Tibial artery (tissue), 4 donors: ENCODE measurements around the gene PTPRN2.

Experiments
- DNase-seq, 2 donors: peaks; one replicate each; pipeline ENCODE4 v3.0.0-alpha.2; 2019
- H3K27ac ChIP-seq, 2 donors: fragments of 200-600 bp; sonication (generic) in 1 of 2; 1 replicate in 1 of 2; 2 replicates in 1 of 2; pipeline ENCODE4 v1.5.1; 2018 to 2019; ENCODE audit warnings: mild to moderate bottlenecking in 1 of 2
- H3K27me3 ChIP-seq, 2 donors: fragments of 200-600 bp; sonication (generic) in 1 of 2; one replicate each; pipeline versions ENCODE4 v1.5.1 to v1.6.0; 2016 to 2019
- H3K36me3 ChIP-seq, 3 donors: fragments of 200-600 bp; sonication (generic) in 2 of 3; one replicate each; pipeline ENCODE4 v1.5.1; 2016 to 2019; ENCODE audit warnings: mild to moderate bottlenecking in 2 of 3
- H3K4me1 ChIP-seq, 4 donors: fragments of 200-600 bp; sonication (generic) in 2 of 4; 1 replicate in 3 of 4; 2 replicates in 1 of 4; pipeline ENCODE4 v1.5.1; 2016 to 2019
- H3K4me3 ChIP-seq, 2 donors: fragments of 200-600 bp; sonication (generic) in 1 of 2; 1 replicate in 1 of 2; 2 replicates in 1 of 2; pipeline ENCODE4 v1.5.1; 2018 to 2019; ENCODE audit warnings: mild to moderate bottlenecking in 2 of 2
- H3K9me3 ChIP-seq, 3 donors: fragments of 200-600 bp; sonication (generic) in 1 of 3; one replicate each; pipeline ENCODE4 v1.5.1; 2016 to 2019
- CTCF ChIP-seq, 2 experiments: fragments of 200-600 bp in 1 of 2; fragments of 450-650 bp in 1 of 2; IDR thresholded peaks; one replicate each; pipeline ENCODE4 v1.5.1; 2017 to 2019; ENCODE audit warnings: antibody characterized with exemption in 2 of 2, mild to moderate bottlenecking in 1 of 2, moderate library complexity in 1 of 2
- intact Hi-C: fragments of 100-400 bp; cut with DNase I; formaldehyde crosslinking; loops from one replicate; pipeline ENCODE4 v1.15.0; 2023; ENCODE audit warnings: low total_unique reads

Gene PTPRN2

DNA sequence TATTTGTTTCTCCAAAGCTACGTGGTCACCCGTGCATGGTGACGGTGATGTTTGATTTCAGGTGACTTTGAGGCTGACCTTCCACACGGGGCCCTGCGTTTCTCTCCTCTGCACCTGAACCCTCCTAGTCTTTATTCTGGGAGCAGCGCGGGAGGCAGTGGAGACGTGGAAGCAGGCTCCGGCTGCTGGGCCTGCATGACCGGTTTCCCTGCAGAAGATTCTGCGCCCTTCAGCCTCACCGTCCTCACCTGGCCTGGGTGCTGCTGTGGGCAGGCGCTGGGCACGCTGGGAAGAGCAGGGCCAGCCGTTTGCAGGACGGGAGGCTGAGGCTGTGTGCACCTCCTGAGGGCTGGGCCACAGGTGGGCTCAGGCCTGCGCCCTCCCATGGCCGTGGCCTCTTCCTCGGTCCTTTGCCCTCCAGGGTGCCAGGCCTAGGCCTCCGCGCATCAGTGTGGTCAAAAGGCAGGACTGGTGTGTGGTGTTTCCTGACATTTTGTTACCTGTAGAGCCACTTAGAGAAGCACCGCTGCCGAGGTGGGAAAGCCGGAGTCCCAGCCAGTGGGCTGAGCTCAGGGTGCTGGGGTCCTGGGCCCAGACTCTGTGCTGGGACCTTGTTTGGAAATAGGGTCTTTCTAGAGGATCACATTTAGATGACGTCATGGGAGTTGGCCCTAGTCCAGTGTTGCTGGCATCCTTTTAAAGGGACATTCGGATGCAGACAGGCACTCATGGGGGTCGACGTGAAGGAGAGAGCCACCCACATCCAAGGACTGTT lies 772.5 kb downstream of the PTPRN2 start:
- H3K27me3 ChIP-seq: peaks cover 0 to 5% of the 10 kb centered on the region in 2 donors
- H3K9me3 ChIP-seq: peaks cover 0 to 8% (median 0%) of the 10 kb centered on the region in 3 donors
- no peak for TF ChIP-seq CTCF (IDR thresholded peaks at IDR 0.05)
- H3K4me3 ChIP-seq: no peak overlapping the region
- H3K27ac ChIP-seq: no peak overlapping the region
- no peak for DNase-seq
- intact Hi-C loops: no loop called here
- no peaks in the 10 kb centered on the region for H3K4me1 ChIP-seq
- no peaks in the 10 kb centered on the region for H3K36me3 ChIP-seq

DNA sequence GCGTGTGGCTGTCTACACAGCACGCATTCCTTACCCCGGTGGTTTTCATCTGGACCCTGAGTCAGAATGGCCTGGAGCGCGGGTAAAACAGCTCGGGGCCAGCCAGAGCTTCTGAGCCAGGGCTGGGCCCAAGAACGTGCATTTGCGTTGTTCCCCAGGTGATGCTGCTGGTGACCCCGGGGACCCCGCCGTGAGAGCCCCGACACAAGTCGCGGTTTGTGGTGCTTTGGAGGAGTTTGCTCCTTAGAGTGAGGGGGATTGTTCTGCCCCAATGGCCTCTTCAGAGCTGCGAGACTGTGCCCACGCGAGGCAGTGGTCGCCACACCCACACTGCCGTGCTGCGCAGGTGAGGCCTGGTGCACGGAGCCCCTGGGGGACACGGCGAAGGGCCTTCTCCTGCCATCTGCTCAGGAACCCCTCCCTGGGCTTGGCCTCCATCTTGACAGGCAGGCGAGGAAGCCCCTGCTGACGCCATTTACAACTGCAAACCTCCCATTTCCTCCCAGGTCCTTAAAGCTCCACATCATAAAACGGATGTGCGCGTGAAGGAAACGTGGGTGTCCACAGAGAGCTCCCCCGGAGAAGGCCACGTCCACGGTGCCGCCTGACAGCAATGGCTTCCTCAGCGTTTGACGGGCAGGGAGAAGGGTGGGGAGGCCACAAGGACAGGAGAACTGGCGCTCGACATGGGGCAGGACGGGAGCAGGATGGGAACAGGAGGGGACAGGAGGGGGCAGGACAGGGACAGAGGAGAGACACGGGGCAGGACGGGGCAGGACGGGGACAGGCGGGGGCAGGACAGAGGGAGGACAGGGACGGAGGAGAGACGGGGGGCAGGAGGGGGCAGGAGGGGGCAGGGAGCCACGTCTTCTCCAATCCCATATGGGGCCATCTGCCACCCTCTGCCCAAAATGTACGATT lies 773.6 kb downstream of the PTPRN2 start:
- H3K4me3 ChIP-seq: no peak overlapping the region
- intact Hi-C loops: no loop called here
- no peak for TF ChIP-seq CTCF (IDR thresholded peaks at IDR 0.05)
- DNase-seq: no peak
- no peaks in the 10 kb centered on the region for H3K4me1 ChIP-seq
- no peak overlapping the region for H3K27ac ChIP-seq
- H3K36me3 ChIP-seq: no peaks in the 10 kb centered on the region
- H3K27me3 ChIP-seq: peaks cover 0 to 5% of the 10 kb centered on the region in 2 donors
- H3K9me3 ChIP-seq: peaks cover 0 to 8% (median 0%) of the 10 kb centered on the region in 3 donors

- DNase-seq: no peak
- Histone ChIP-seq H3K9me3 (peaks cover 0 to 11% (median 0%) of the 10 kb centered on the region in 3 donors), H3K4me1 (no peaks in the 10 kb centered on the region), H3K4me3 (no peak overlapping the region), H3K36me3 (no peaks in the 10 kb centered on the region), H3K27ac (no peak overlapping the region), H3K27me3 (peaks cover 0 to 2% of the 10 kb centered on the region in 2 donors)
- intact Hi-C loops: no loop called here
- no peak for TF ChIP-seq CTCF (IDR thresholded peaks at IDR 0.05)
Measured at GRCh38 chr7:157813053-157813452, 774.6 kb downstream of the PTPRN2 start.

GRCh38 chr7:157811946-157812345 lies 775.7 kb downstream of the PTPRN2 start:
- no peaks in the 10 kb centered on the region for H3K36me3 ChIP-seq
- no peak for DNase-seq
- H3K27ac ChIP-seq: no peak overlapping the region
- TF ChIP-seq CTCF (IDR thresholded peaks at IDR 0.05): no peak
- H3K4me1 ChIP-seq: no peaks in the 10 kb centered on the region
- peaks cover 0 to 15% (median 0%) of the 10 kb centered on the region in 3 donors for H3K9me3 ChIP-seq
- intact Hi-C loops: no loop called here
- no peaks in the 10 kb centered on the region for H3K27me3 ChIP-seq
- no peak overlapping the region for H3K4me3 ChIP-seq

GRCh38 chr7:157809863-157810851 lies 777.5 kb downstream of the PTPRN2 start:
- intact Hi-C loops: no loop called here
- no peaks in the 10 kb centered on the region for H3K27me3 ChIP-seq
- no peak overlapping the region for H3K4me3 ChIP-seq
- DNase-seq: no peak
- H3K9me3 ChIP-seq: peaks cover 0 to 10% (median 0%) of the 10 kb centered on the region in 3 donors
- H3K36me3 ChIP-seq: no peaks in the 10 kb centered on the region
- no peak for TF ChIP-seq CTCF (IDR thresholded peaks at IDR 0.05)
- no peaks in the 10 kb centered on the region for H3K4me1 ChIP-seq
- no peak overlapping the region for H3K27ac ChIP-seq
